C4-2B (cell line): ENCODE measurements around the gene FRMD3.

Source experiments
- ZFX ChIP-seq: fragments of 450-650 bp; IDR thresholded peaks from 2 replicates; pipeline ENCODE4 v1.6.1; 2017
- TF ChIP-seq, protein P1 (sequence below): fragments of 450-650 bp; conservative IDR thresholded peaks from 2 replicates; pipeline ENCODE4 v1.5.1; 2017; ENCODE audit warnings: mild to moderate bottlenecking

DNA sequence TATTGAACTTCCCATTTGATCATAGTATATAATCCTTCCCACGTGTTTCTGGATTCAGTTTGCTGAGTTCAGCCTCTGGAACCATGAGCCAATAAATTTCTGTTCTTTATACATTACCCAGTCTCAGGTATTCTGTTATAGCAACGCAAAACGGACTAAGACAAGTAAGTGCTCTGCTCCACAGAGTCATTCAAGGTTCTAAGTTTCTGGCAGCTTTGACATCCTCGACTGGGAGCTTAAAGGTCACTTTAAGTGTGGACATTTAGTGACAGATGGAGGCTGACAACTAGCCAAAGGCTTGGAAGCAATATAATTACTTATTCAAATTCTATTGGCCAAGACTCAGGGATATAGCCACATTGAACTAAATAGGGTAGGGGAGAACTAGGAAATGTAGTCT is 297.5 kb downstream of the FRMD3 start:
- TF ChIP-seq, protein P1, sequence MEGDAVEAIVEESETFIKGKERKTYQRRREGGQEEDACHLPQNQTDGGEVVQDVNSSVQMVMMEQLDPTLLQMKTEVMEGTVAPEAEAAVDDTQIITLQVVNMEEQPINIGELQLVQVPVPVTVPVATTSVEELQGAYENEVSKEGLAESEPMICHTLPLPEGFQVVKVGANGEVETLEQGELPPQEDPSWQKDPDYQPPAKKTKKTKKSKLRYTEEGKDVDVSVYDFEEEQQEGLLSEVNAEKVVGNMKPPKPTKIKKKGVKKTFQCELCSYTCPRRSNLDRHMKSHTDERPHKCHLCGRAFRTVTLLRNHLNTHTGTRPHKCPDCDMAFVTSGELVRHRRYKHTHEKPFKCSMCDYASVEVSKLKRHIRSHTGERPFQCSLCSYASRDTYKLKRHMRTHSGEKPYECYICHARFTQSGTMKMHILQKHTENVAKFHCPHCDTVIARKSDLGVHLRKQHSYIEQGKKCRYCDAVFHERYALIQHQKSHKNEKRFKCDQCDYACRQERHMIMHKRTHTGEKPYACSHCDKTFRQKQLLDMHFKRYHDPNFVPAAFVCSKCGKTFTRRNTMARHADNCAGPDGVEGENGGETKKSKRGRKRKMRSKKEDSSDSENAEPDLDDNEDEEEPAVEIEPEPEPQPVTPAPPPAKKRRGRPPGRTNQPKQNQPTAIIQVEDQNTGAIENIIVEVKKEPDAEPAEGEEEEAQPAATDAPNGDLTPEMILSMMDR: no peak
- no peak for TF ChIP-seq ZFX
